ENCODE measurements around the gene SENP1. TPM values are rescaled to one million over a fixed set of nuclear protein-coding genes. Genes with fewer than 3 reads are reported as not detected.

SENP1 gene
- total RNA-seq, 1 experiment from 2014 or later = 44.5 TPM

DNA sequence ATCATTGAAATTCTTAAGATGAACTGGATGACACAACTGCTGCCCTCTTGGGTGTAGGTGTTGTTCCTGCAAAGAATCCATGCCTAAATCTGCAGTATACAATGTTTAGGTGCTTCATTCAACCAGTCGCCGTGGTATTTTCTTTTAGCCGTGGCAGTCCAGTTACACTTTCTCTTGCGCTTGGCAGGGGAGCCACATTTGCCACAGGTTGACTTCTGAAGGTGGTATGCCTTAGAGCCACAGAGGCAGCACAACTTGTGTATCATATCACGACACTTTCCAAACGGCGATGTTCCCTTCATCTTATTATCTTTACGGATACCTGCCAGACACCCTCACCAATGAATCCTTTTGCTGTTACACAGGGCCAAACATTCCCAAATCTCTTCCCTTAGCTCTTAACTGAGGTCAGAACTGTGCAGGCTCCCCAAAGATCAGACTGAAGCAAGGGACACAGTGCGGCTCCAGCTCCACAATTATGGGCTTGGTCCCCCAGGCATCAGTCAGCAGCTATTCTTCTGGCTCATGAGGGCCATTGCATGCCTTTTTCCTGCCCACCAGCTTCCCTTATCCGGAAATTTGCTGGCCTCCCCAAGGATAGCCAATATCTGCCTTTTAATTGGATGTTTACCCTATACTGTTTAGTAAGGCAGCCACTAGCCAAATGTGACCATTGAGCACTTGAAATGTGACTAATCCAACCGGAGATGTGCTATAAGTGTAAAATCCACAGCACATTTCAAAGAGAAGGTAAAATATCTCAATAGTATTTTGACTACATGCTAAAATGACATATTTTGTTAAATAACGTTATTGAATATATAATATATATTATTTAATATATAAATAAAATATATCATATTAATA is 50.7 kb downstream of the SENP1 start:
- H4K20me1 ChIP-seq (ENCODE audit: insufficient read depth, low read depth, low read length) = no peaks in the 10 kb centered on the region
- H3K9ac ChIP-seq (ENCODE audit: low read length) = no peak overlapping the region
- H3K4me3 ChIP-seq (ENCODE audit: low read length) = no peak overlapping the region
- H3K4me1 ChIP-seq (ENCODE audit: low read length) = no peaks in the 10 kb centered on the region
- H3K27me3 ChIP-seq (ENCODE audit: low read length) = no peaks in the 10 kb centered on the region
- no peak for DNase-seq
- no peaks in the 10 kb centered on the region for H3K79me2 ChIP-seq (ENCODE audit: low read length)
- no peaks in the 10 kb centered on the region for H3K9me2 ChIP-seq (replicated peaks; ENCODE audit: insufficient read depth, low read length)
- H3K36me3 ChIP-seq (ENCODE audit: insufficient read depth, low read length) = peaks cover 18% of the 10 kb centered on the region
- H3K27ac ChIP-seq (ENCODE audit: low read length) = no peak overlapping the region
- H3K4me2 ChIP-seq (ENCODE audit: low read depth, low read length, poor library complexity, severe bottlenecking) = no peak overlapping the region
- H3K9me3 ChIP-seq (ENCODE audit: low read length) = no peaks in the 10 kb centered on the region; the same call in 1 of the 2 replicates
- no peak overlapping the region for H2AFZ ChIP-seq (ENCODE audit: low read length)

- H3K79me2 ChIP-seq (ENCODE audit: low read length) = no peaks in the 10 kb centered on the region
- no peaks in the 10 kb centered on the region for H3K9me2 ChIP-seq (replicated peaks; ENCODE audit: insufficient read depth, low read length)
- H4K20me1 ChIP-seq (ENCODE audit: insufficient read depth, low read depth, low read length) = no peaks in the 10 kb centered on the region
- no peaks in the 10 kb centered on the region; the same call in 1 of the 2 replicates for H3K9me3 ChIP-seq (ENCODE audit: low read length)
- no peaks in the 10 kb centered on the region for H3K27me3 ChIP-seq (ENCODE audit: low read length)
- no peak overlapping the region for H3K9ac ChIP-seq (ENCODE audit: low read length)
- no peak overlapping the region for H3K4me3 ChIP-seq (ENCODE audit: low read length)
- H3K27ac ChIP-seq (ENCODE audit: low read length) = no peak overlapping the region
- no peak overlapping the region for H3K4me2 ChIP-seq (ENCODE audit: low read depth, low read length, poor library complexity, severe bottlenecking)
- DNase-seq = no peak
- peaks cover 5% of the 10 kb centered on the region; the same call in 1 of the 2 replicates for H3K36me3 ChIP-seq (ENCODE audit: insufficient read depth, low read length)
- H3K4me1 ChIP-seq (ENCODE audit: low read length) = no peaks in the 10 kb centered on the region
- no peak overlapping the region for H2AFZ ChIP-seq (ENCODE audit: low read length)
These were observed 52.0 kb downstream of the SENP1 start for GRCh38 chr12:48053883-48054282.

DNA sequence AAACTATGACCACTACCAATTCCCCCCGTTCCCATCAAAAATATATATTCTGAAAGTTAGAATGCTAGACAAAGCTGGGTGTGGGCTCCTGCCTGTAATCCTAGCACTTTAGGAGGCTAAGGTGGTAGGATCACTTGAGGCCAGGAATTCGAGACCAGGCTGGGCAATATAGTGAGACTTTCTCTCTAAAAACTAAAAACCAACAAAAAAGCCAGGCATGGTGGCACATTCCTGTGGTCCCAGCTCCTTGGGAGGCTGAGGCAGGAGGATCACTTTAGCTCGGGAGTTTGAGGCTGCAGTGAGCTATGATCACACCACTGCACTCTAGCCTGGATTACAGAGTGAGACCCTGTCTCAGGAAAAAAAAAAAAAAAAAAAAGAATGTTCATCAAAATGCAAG is 52.8 kb downstream of the SENP1 start:
- H3K4me3 ChIP-seq (ENCODE audit: low read length) = no peak overlapping the region
- no peaks in the 10 kb centered on the region for H3K4me1 ChIP-seq (ENCODE audit: low read length)
- no peak overlapping the region for H3K4me2 ChIP-seq (ENCODE audit: low read depth, low read length, poor library complexity, severe bottlenecking)
- H3K9me2 ChIP-seq (replicated peaks; ENCODE audit: insufficient read depth, low read length) = no peaks in the 10 kb centered on the region
- DNase-seq = no peak
- H3K27ac ChIP-seq (ENCODE audit: low read length) = no peak overlapping the region
- no peaks in the 10 kb centered on the region for H3K27me3 ChIP-seq (ENCODE audit: low read length)
- no peaks in the 10 kb centered on the region for H3K9me3 ChIP-seq (ENCODE audit: low read length)
- H2AFZ ChIP-seq (ENCODE audit: low read length) = no peak overlapping the region
- no peaks in the 10 kb centered on the region for H3K79me2 ChIP-seq (ENCODE audit: low read length)
- no peaks in the 10 kb centered on the region for H4K20me1 ChIP-seq (ENCODE audit: insufficient read depth, low read depth, low read length)
- no peak overlapping the region for H3K9ac ChIP-seq (ENCODE audit: low read length)
- H3K36me3 ChIP-seq (ENCODE audit: insufficient read depth, low read length) = no peaks in the 10 kb centered on the region; the same call in 1 of the 2 replicates

- Histone ChIP-seq H3K9me2 (replicated peaks; ENCODE audit: insufficient read depth, low read length) (no peaks in the 10 kb centered on the region), H3K9me3 (ENCODE audit: low read length) (no peaks in the 10 kb centered on the region), H3K4me1 (ENCODE audit: low read length) (no peaks in the 10 kb centered on the region), H3K4me3 (ENCODE audit: low read length) (no peak overlapping the region), H3K79me2 (ENCODE audit: low read length) (no peaks in the 10 kb centered on the region), H3K4me2 (ENCODE audit: low read depth, low read length, poor library complexity, severe bottlenecking) (no peak overlapping the region), H3K27me3 (ENCODE audit: low read length) (no peaks in the 10 kb centered on the region), H3K9ac (ENCODE audit: low read length) (no peak overlapping the region), H3K27ac (ENCODE audit: low read length) (no peak overlapping the region), H4K20me1 (ENCODE audit: insufficient read depth, low read depth, low read length) (no peaks in the 10 kb centered on the region), H3K36me3 (ENCODE audit: insufficient read depth, low read length) (no peaks in the 10 kb centered on the region; the same call in 1 of the 2 replicates), H2AFZ (ENCODE audit: low read length) (no peak overlapping the region)
- DNase-seq = no peak
These were observed 54.2 kb downstream of the SENP1 start for GRCh38 chr12:48051681-48052080.

DNA sequence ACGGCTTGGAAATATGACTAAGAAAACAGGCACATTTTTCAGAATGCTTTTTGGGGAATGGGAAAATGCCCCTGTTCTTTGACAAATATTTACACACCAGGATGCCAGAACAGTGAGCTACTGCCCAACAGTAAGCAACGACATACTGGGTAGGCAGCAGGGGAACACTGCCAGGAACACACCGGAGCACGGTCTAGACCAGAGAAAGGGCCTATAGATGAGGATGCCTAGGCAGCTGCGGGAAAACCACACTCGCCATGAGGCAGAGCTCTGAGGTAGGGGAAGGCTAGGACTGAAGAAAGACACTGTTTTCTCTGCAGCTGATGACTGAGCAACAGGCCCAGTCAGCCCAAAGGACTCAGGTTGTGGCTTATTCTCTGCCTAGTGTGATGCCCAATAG is 55.7 kb downstream of the SENP1 start:
- Histone ChIP-seq H3K27ac (ENCODE audit: low read length) (no peak overlapping the region), H3K4me1 (ENCODE audit: low read length) (no peaks in the 10 kb centered on the region), H4K20me1 (ENCODE audit: insufficient read depth, low read depth, low read length) (no peaks in the 10 kb centered on the region), H3K4me3 (ENCODE audit: low read length) (no peak overlapping the region), H3K4me2 (ENCODE audit: low read depth, low read length, poor library complexity, severe bottlenecking) (no peak overlapping the region), H2AFZ (ENCODE audit: low read length) (no peak overlapping the region), H3K79me2 (ENCODE audit: low read length) (no peaks in the 10 kb centered on the region), H3K27me3 (ENCODE audit: low read length) (no peaks in the 10 kb centered on the region), H3K9me2 (replicated peaks; ENCODE audit: insufficient read depth, low read length) (no peaks in the 10 kb centered on the region), H3K9ac (ENCODE audit: low read length) (no peak overlapping the region), H3K9me3 (ENCODE audit: low read length) (no peaks in the 10 kb centered on the region), H3K36me3 (ENCODE audit: insufficient read depth, low read length) (peaks cover 3% of the 10 kb centered on the region; the same call in 1 of the 2 replicates)
- no peak for DNase-seq

GRCh38 chr12:48045965-48046518 is 59.8 kb downstream of the SENP1 start:
- Histone ChIP-seq H3K9ac (ENCODE audit: low read length) (no peak overlapping the region), H3K9me2 (replicated peaks; ENCODE audit: insufficient read depth, low read length) (no peaks in the 10 kb centered on the region), H4K20me1 (ENCODE audit: insufficient read depth, low read depth, low read length) (no peaks in the 10 kb centered on the region)

GRCh38 chr12:48045061-48045846 is 60.6 kb downstream of the SENP1 start:
- H2AFZ ChIP-seq (ENCODE audit: low read length) = no peak overlapping the region
- no peak overlapping the region for H3K27ac ChIP-seq (ENCODE audit: low read length)
- H3K9me3 ChIP-seq (ENCODE audit: low read length) = no peaks in the 10 kb centered on the region
- H4K20me1 ChIP-seq (ENCODE audit: insufficient read depth, low read depth, low read length) = no peaks in the 10 kb centered on the region
- H3K4me2 ChIP-seq (ENCODE audit: low read depth, low read length, poor library complexity, severe bottlenecking) = no peak overlapping the region
- no peak overlapping the region for H3K9ac ChIP-seq (ENCODE audit: low read length)
- peaks cover 2% of the 10 kb centered on the region for H3K4me1 ChIP-seq (ENCODE audit: low read length)
- H3K4me3 ChIP-seq (ENCODE audit: low read length) = no peak overlapping the region
- no peaks in the 10 kb centered on the region for H3K79me2 ChIP-seq (ENCODE audit: low read length)
- no peak for DNase-seq
- peaks cover 10% of the 10 kb centered on the region; the same call in 1 of the 2 replicates for H3K36me3 ChIP-seq (ENCODE audit: insufficient read depth, low read length)
- no peaks in the 10 kb centered on the region for H3K9me2 ChIP-seq (replicated peaks; ENCODE audit: insufficient read depth, low read length)
- H3K27me3 ChIP-seq (ENCODE audit: low read length) = no peaks in the 10 kb centered on the region

More at GRCh38 chr12:48045965-48046518, 59.8 kb downstream of the SENP1 start:
- Histone ChIP-seq H3K27me3 (ENCODE audit: low read length) (no peaks in the 10 kb centered on the region), H3K4me1 (ENCODE audit: low read length) (no peaks in the 10 kb centered on the region), H3K4me2 (ENCODE audit: low read depth, low read length, poor library complexity, severe bottlenecking) (no peak overlapping the region), H3K36me3 (ENCODE audit: insufficient read depth, low read length) (peaks cover 10% of the 10 kb centered on the region; the same call in 1 of the 2 replicates), H3K4me3 (ENCODE audit: low read length) (no peak overlapping the region), H3K9me3 (ENCODE audit: low read length) (no peaks in the 10 kb centered on the region), H3K27ac (ENCODE audit: low read length) (no peak overlapping the region), H2AFZ (ENCODE audit: low read length) (no peak overlapping the region), H3K79me2 (ENCODE audit: low read length) (no peaks in the 10 kb centered on the region)
- DNase-seq = no peak

GRCh38 chr12:48044396-48044795 is 61.5 kb downstream of the SENP1 start:
- no peak overlapping the region for H3K4me2 ChIP-seq (ENCODE audit: low read depth, low read length, poor library complexity, severe bottlenecking)
- no peak overlapping the region for H3K4me3 ChIP-seq (ENCODE audit: low read length)
- H3K9ac ChIP-seq (ENCODE audit: low read length) = no peak overlapping the region
- H2AFZ ChIP-seq (ENCODE audit: low read length) = no peak overlapping the region
- no peaks in the 10 kb centered on the region for H3K27me3 ChIP-seq (ENCODE audit: low read length)
- no peaks in the 10 kb centered on the region for H3K9me2 ChIP-seq (replicated peaks; ENCODE audit: insufficient read depth, low read length)
- H3K27ac ChIP-seq (ENCODE audit: low read length) = no peak overlapping the region
- H4K20me1 ChIP-seq (ENCODE audit: insufficient read depth, low read depth, low read length) = no peaks in the 10 kb centered on the region
- H3K36me3 ChIP-seq (ENCODE audit: insufficient read depth, low read length) = peaks cover 10% of the 10 kb centered on the region; the same call in 1 of the 2 replicates
- H3K4me1 ChIP-seq (ENCODE audit: low read length) = peaks cover 9% of the 10 kb centered on the region
- no peak for DNase-seq
- H3K9me3 ChIP-seq (ENCODE audit: low read length) = no peaks in the 10 kb centered on the region
- no peaks in the 10 kb centered on the region for H3K79me2 ChIP-seq (ENCODE audit: low read length)
